IPS-NIHi7 (cell line): ENCODE data around the gene CAPZA2.
"Not testable (repeated sequence)": the region's sequence is repeated elsewhere in the genome, so short reads cannot be mapped to it uniquely, and the experiment has no call there.

Source experiments
- DNase-seq: peaks from one replicate; pipeline ENCODE4 v3.0.0; 2012; ENCODE audit warnings: mixed read lengths; ENCODE audit errors: extremely low spot score

CAPZA2 gene

GRCh38 chr7:116862234-116862950, at the start of gene CAPZA2:
TSS of gene CAPZA2 (plus strand) at chr7:116862587. CDS start at chr7:116862612, 25 bp downstream.
- peak; percentile 100 for DNase-seq

- no peak for DNase-seq
Measured at GRCh38 chr7:116812860-116813259, 49.5 kb upstream of the CAPZA2 start.

- DNase-seq: not testable (repeated sequence)
Measured at GRCh38 chr7:116813371-116813770, 49.0 kb upstream of the CAPZA2 start.

- no peak for DNase-seq
Measured at GRCh38 chr7:116815041-116815440, 47.3 kb upstream of the CAPZA2 start.

GRCh38 chr7:116820149-116820548, 42.2 kb upstream of the CAPZA2 start:
- DNase-seq: no peak

GRCh38 chr7:116821647-116822046, 40.7 kb upstream of the CAPZA2 start:
- DNase-seq: not testable (repeated sequence)

- DNase-seq: no peak
Measured at GRCh38 chr7:116824449-116824848, 37.9 kb upstream of the CAPZA2 start.

- DNase-seq: no peak
Measured at GRCh38 chr7:116828281-116828680, 34.1 kb upstream of the CAPZA2 start.

GRCh38 chr7:116829041-116829440, 33.3 kb upstream of the CAPZA2 start:
- no peak for DNase-seq

- DNase-seq: no peak
Measured at GRCh38 chr7:116829493-116829892, 32.9 kb upstream of the CAPZA2 start.

- no peak for DNase-seq
Measured at GRCh38 chr7:116832692-116833091, 29.7 kb upstream of the CAPZA2 start.

GRCh38 chr7:116834815-116835504, 27.4 kb upstream of the CAPZA2 start:
- no peak for DNase-seq

GRCh38 chr7:116836048-116836447, 26.3 kb upstream of the CAPZA2 start:
- no peak for DNase-seq

GRCh38 chr7:116836911-116837310, 25.5 kb upstream of the CAPZA2 start:
- no peak for DNase-seq

- no peak for DNase-seq
Measured at GRCh38 chr7:116837586-116837985, 24.8 kb upstream of the CAPZA2 start.

GRCh38 chr7:116840256-116840655, 22.1 kb upstream of the CAPZA2 start:
- DNase-seq: no peak

GRCh38 chr7:116842371-116842770, 20.0 kb upstream of the CAPZA2 start:
- no peak for DNase-seq

- DNase-seq: no peak
Measured at GRCh38 chr7:116843378-116843777, 19.0 kb upstream of the CAPZA2 start.

GRCh38 chr7:116851175-116851574, 11.2 kb upstream of the CAPZA2 start:
- DNase-seq: no peak

- DNase-seq: no peak
Measured at GRCh38 chr7:116851671-116852070, 10.7 kb upstream of the CAPZA2 start.

- DNase-seq: no peak
Measured at GRCh38 chr7:116854132-116854531, 8.3 kb upstream of the CAPZA2 start.

GRCh38 chr7:116857052-116857451, 5.3 kb upstream of the CAPZA2 start:
- DNase-seq: no peak

- no peak for DNase-seq
Measured at GRCh38 chr7:116859323-116859722, 3.1 kb upstream of the CAPZA2 start.
